CD4-positive, alpha-beta T cell treated with Interleukin-6 at 100 ng/mL for 8 hours (primary cell): ENCODE measurements around the gene KNCN.

Experiments
- DNase-seq: peaks from one replicate; pipeline ENCODE4 v3.0.0-alpha.2; 2020; ENCODE audit warnings: mixed read lengths, low spot score

Gene KNCN

GRCh38 chr1:46543761-46544560 lies 7.5 kb downstream of the KNCN start:
- DNase-seq = no peak

- DNase-seq = no peak
These were observed 8.1 kb downstream of the KNCN start for GRCh38 chr1:46543382-46543760.

GRCh38 chr1:46539972-46540371 lies 11.5 kb downstream of the KNCN start:
- no peak for DNase-seq

DNA sequence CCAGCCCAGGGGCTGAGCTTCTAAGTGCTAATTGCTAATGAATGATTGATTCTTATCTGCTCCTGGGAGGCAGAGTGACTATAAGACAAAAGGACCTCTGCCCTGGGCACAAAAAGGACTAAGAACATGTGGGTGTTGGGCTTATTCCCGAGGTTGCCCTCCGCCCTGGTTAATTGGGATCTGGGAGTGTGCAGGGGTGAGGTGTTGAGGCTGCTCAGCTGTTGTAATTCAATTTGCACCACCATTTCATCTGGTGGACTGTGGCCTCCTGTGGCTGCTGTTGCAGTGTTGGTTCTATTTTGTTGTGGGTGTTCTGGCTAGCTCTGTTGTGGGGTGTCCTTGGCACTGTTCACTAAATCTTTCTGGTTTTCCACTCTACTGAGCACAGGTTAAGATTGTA lies 13.3 kb downstream of the KNCN start:
- no peak for DNase-seq

DNA sequence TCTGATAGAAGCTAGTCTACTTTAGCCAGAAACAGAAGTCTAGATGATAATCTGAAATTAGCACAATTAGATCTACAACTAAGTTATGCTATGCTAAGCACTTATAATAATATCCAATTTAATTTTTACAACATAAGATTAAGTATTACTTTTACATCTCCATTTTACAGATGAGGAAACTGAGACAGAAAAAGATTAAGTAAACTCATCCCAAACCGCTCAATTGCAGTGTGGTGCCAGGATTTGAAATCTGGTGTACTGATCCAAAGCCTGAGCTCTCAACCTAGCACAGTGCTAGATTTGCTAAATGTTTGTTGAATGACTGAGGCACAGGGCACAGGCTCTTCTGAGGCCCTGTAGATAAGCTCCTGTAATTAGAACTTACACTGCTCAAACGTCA lies 13.8 kb downstream of the KNCN start:
- DNase-seq = no peak

DNA sequence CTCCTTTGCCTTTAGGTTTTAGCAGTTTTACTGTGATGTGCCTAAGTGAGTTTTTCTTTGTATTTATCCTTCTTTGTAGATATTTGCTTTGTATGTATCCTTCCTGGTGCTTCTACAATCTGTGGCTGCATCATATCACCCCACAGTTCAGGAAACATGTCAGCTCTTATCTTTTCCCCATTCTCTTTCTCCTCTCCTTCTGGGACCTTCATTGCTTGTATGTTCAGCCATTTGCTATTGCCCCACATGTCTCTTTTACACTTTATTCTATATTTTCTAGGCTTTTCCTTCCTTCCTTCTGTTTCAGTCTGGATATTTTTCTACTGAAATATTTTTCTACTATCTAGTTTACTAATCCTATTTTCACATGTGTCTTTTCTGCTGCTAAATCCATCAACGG lies 14.9 kb downstream of the KNCN start:
- no peak for DNase-seq

DNA sequence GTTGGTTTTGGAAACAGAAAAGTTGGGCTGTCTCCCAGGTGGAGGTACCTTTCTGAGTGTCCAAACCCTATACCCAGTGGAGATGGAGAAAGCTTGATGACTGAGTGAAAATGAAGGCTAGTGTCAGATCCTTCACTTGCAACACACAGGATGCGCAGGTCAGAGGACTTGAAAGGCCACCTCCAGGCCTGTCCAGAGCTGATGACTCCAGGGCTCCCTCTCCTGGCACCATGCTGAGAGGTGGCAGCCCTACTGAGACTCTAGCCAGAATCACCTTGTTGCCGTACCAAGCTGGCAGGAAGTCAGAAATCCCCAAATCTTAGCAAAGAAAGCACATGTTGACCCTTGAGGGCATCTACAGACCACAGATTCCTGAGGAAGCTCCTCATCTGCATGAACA lies 16.4 kb downstream of the KNCN start:
- no peak for DNase-seq

- peak; percentile 37 for DNase-seq
These were observed 18.1 kb downstream of the KNCN start for GRCh38 chr1:46533179-46533864.

GRCh38 chr1:46532498-46533178 lies 18.8 kb downstream of the KNCN start:
- DNase-seq = peak; percentile 55

DNA sequence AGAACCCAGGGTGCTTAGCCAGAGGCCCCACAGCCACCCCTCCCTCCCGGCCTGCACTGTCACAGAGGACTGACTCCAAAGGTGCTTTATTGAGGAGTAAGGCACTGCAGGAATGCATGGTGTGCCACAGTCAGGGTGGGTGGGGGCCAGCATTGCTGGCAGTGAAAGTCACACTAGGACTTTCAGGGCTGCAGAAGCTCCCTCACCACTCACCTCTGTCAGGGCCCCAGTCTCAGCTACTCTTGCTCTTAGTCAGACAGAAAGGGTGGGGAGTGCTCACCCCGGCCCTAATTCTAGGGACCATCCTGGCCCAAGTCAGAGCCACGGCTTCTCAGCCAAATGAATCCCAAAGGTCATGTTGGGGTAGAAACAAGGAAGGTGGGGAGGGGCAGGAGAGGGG lies 19.4 kb downstream of the KNCN start:
- DNase-seq = no peak

DNA sequence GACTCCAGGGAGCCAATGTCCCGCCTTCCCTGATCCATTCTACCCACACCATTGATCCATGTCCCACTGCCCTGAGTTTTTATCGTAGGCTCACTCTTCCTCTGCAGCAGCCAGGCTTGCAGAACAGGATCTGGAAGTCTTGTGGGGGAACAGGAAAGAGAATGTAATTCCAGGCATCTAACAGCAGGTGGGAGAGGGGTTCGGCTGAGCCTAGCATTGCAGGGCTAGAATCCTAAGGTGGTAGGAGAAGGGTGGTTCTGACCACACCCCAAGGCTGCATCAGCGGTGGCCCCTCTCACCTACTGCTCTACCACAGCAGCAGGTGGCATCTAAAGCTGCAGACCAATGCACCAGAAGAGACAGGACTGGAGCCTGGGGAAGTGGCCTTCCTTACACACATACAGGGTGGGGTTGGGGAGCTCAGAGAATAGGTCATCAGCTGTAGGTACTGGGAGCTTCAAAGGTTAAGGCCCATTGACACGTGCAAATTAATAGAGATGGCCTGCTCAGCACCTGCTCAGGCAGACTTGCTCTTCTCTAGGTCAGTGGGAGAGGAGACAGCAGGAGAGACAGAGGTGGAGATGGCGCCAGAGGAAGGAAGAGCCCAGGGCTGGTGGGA lies 20.5 kb downstream of the KNCN start:
- DNase-seq = no peak

DNA sequence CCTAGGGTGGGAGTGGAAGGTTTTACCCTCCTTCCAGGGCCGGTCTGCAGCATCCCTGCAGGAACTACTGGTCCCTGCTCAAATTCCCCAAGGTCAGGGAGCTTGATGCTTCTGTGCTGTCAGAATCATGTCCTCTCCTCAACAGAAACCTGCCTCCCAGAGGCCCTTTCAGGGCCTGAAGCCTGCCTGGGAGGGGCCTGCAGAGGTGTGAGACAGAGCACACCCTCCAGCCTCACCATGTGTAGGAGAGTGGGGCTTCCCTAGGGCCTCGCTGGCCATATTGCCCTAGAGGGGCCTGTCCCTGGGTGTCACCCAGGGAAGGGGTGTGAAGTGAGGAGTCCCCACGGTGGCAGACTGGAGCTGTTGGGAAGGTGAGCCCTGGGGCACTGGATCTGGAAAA lies 21.1 kb downstream of the KNCN start:
- no peak for DNase-seq

- DNase-seq = no peak
These were observed 22.3 kb downstream of the KNCN start for GRCh38 chr1:46529031-46529630.

GRCh38 chr1:46528297-46528955 lies 23.0 kb downstream of the KNCN start:
- DNase-seq = no peak

DNA sequence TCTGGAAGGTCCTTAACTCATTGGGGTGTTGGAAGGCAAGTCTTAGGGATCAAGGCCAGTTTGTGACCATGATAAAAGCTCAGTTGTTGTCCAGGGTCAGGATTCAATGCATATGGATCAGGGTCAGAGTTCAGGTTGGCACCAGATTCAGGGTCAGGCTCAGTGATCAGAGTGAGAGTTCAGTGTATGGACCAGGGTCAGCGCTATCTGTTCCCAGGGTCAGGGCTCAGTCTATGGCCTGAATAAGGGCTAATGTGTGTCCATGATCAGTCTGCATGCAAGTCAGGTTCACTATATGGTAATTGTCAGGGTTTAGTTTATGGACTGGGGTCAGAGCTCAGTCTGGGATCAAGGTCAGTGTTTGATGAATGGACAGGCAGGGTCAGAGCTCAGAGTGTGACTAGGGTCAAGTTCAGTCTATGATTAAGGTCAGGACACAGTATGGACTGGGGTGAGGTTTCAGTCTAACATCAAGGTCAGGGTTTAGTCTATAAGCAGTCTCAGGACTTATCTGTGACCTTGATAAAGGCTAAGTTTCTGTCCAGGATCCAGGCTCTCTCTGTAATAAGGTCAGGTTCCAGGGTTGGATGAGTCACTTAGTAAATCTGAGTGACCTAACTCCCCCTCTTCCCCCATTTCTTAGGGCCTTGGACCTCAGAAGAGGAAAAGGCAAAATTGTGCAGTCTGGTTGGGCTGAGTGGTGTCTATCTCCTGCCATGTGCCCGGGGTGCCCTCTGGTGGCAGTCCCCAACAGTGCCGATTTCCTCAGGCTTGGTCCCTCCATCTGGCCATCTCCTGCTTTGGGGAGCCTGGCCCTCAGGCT lies 23.8 kb downstream of the KNCN start:
- DNase-seq = peak; percentile 60

DNA sequence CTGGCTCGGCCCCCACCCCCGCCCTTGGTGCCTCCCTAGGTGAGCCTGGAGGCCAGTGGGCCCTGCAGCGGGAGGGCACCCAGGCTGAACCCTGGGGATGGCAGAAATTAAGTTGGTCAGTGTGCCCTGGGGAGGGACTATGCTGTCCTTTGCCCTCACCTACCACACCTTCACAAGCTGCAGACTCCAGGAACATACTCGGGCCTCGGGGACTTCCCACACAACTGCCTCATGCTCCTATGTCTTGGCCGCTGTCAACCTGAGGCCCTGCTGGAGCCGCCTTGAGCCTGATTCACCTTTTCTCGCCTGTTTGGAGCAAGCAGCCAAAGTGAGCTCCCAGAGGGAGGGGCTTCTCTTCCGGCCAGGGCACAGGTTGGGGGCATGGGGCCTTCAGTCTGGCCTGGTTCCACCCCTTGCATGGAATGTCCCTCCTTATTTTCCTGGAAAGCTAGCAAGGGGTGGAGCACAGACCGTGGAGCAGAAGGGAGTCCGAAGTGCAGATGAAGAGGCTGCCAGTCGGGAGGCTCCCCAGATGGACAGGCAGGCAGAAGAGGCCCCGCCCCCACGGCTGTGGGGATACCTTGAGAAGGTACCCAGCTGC lies 24.7 kb downstream of the KNCN start:
- DNase-seq = no peak

GRCh38 chr1:46526013-46526690 lies 25.3 kb downstream of the KNCN start:
- no peak for DNase-seq

GRCh38 chr1:46525253-46525983 lies 26.0 kb downstream of the KNCN start:
- no peak for DNase-seq

DNA sequence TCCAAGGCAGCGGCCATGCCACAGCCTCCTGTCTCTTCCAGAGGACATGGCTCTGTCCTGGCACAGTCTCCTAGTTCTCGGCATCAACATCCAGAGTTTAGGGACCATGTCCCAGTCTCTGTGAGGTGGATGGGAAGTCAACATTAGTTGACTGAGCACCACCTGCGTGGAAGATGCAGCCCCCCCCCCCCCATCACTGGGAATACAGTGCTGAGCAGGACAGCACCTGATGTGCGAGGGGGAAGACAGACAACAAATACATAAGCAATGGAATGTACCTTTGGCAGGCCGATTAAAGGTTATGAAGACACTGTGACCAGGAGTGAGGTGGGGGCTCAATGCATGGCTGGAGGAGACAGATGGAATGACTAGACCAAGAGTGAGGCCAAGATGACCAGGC lies 26.6 kb downstream of the KNCN start:
- no peak for DNase-seq
